Measurements from ENCODE around the gene MACROD2. TPM values are rescaled to one million over a fixed set of nuclear protein-coding genes. Genes with fewer than 3 reads are reported as not detected.

MACROD2 gene
- total RNA-seq, 1 donor from 2014 or later = 2.4 TPM

DNA sequence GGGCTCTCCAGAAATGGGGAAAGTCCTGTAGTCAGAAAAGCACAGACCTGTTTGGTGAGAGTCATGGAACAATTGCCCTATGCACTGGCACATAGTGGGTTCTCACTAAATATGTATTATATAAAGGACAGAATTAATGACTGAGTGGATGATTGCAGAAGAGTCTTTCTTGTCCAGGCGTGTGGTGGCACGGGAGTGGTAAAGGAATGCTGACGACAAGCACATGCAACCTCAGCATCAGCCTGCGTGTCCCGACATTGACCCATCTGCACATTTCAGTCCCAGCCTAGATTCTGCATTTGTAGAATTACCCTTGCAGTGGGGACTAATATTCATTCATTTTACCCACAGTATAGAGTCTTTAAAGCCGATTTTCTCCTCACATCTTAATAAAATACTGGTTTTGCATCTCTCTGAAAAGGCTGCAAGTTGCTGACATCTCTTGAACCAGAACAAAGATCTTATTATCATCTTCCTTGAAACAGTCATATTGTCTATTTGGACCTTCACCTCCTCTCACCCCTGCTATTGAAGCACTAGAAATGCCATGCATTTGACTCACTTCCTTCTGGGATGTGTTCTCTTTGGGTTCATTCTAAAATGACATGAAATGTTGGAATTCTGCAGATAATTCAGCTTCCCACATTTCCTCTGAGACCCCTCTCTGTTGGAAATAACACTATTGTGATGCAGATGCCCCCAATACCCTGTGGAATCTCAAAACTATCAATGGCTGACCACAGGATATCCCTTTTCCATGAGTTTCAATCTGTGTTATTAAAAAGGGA is 1225.7 kb downstream of the MACROD2 start:
- no peaks in the 10 kb centered on the region for H3K27me3 ChIP-seq (ENCODE audit: insufficient read depth, low read length)
- no peak overlapping the region for H3K4me3 ChIP-seq (ENCODE audit: insufficient read depth, low read depth, low read length)
- peak overlapping the region; percentile 42 for H3K4me2 ChIP-seq (ENCODE audit: low read length)
- peaks cover 19% of the 10 kb centered on the region for H3K4me1 Mint-ChIP-seq (ENCODE audit: low read depth, unreplicated experiment)
- H4K20me1 ChIP-seq (ENCODE audit: insufficient read depth, low read length) = no peaks in the 10 kb centered on the region
- DNase-seq (ENCODE audit: low read depth) = peak; percentile 22
- no peak overlapping the region for H3K27ac Mint-ChIP-seq (ENCODE audit: unreplicated experiment)
- H2AFZ ChIP-seq (ENCODE audit: low read depth, low read length) = no peak overlapping the region
- no peak overlapping the region for H3K27ac ChIP-seq (ENCODE audit: low read depth, low read length)
- H3K27me3 Mint-ChIP-seq (ENCODE audit: low read depth, unreplicated experiment) = no peaks in the 10 kb centered on the region
- peak; percentile 97 for FAIRE-seq
- peaks cover 10% of the 10 kb centered on the region for H3K4me1 ChIP-seq (ENCODE audit: insufficient read depth, low read length)
- H3K36me3 ChIP-seq (ENCODE audit: insufficient read depth, low read length) = no peaks in the 10 kb centered on the region
- H3K79me2 ChIP-seq (ENCODE audit: insufficient read depth, low read length) = no peaks in the 10 kb centered on the region
- H3K9me3 Mint-ChIP-seq (ENCODE audit: unreplicated experiment) = no peaks in the 10 kb centered on the region
- H3K4me3 Mint-ChIP-seq (ENCODE audit: unreplicated experiment) = no peak overlapping the region
- no peak overlapping the region for H3K9ac ChIP-seq (ENCODE audit: low read length)
- no peaks in the 10 kb centered on the region for H3K36me3 Mint-ChIP-seq (ENCODE audit: low read depth, unreplicated experiment)
- TF ChIP-seq, protein P1, sequence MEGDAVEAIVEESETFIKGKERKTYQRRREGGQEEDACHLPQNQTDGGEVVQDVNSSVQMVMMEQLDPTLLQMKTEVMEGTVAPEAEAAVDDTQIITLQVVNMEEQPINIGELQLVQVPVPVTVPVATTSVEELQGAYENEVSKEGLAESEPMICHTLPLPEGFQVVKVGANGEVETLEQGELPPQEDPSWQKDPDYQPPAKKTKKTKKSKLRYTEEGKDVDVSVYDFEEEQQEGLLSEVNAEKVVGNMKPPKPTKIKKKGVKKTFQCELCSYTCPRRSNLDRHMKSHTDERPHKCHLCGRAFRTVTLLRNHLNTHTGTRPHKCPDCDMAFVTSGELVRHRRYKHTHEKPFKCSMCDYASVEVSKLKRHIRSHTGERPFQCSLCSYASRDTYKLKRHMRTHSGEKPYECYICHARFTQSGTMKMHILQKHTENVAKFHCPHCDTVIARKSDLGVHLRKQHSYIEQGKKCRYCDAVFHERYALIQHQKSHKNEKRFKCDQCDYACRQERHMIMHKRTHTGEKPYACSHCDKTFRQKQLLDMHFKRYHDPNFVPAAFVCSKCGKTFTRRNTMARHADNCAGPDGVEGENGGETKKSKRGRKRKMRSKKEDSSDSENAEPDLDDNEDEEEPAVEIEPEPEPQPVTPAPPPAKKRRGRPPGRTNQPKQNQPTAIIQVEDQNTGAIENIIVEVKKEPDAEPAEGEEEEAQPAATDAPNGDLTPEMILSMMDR (IDR thresholded peaks at IDR 0.05; ENCODE audit: insufficient read depth, low read depth, low read length) = no peak
- no peak for TF ChIP-seq EZH2 (IDR thresholded peaks at IDR 0.05; ENCODE audit: insufficient read depth, low read length)
- no peaks in the 10 kb centered on the region for H3K9me3 ChIP-seq (ENCODE audit: insufficient read depth, low read depth, low read length)

DNA sequence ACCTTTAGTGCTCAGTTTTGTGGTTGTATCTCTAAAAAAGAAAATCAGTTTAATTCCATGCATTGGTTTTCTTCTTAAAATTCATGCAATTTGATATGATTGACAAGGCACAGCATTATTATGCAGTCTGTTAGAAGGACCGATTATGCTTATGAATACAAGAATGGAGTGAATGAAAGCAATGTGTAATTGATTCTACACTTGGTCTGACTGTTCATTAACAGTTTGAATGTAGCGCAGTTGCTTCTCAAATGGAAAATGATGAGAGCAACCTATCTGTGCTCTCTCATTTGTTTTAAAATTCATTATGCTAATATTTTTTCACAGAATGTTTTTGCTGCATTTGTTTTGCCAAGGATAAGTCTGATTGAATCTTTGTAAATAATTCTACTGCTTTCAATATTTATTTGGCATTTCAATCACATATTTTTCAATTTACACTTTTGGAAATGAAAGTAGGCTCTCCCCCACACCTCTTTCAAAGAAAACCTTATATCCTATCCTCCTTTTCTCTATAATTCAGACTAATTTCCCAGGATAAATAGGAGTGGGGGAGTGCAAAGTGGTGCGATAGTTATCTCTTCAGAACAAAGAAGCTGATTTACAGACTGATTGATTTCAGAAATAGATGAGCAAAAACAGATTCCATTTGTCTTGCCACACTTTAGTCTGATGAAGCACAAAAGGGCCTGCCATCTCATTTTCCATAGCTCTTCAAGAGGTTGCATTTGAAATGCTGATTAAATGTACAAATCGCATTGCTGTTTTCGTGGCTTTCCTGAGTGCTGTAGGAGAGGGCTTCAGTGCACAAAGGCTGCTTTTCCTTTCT is 1227.4 kb downstream of the MACROD2 start:
- H3K4me1 Mint-ChIP-seq (ENCODE audit: low read depth, unreplicated experiment) = peaks cover 19% of the 10 kb centered on the region
- H3K36me3 Mint-ChIP-seq (ENCODE audit: low read depth, unreplicated experiment) = no peaks in the 10 kb centered on the region
- H3K27me3 ChIP-seq (ENCODE audit: insufficient read depth, low read length) = no peaks in the 10 kb centered on the region

More for the DNA sequence above, 1227.4 kb downstream of the MACROD2 start:
- TF ChIP-seq, protein P1 (IDR thresholded peaks at IDR 0.05; ENCODE audit: insufficient read depth, low read depth, low read length) = no peak
- no peak for TF ChIP-seq EZH2 (IDR thresholded peaks at IDR 0.05; ENCODE audit: insufficient read depth, low read length)
- Histone ChIP-seq H4K20me1 (ENCODE audit: insufficient read depth, low read length) (no peaks in the 10 kb centered on the region), H3K9me3 (ENCODE audit: insufficient read depth, low read depth, low read length) (no peaks in the 10 kb centered on the region), H3K9ac (ENCODE audit: low read length) (no peak overlapping the region), H3K27ac (ENCODE audit: low read depth, low read length) (no peak overlapping the region), H3K4me2 (ENCODE audit: low read length) (no peak overlapping the region), H3K4me3 (ENCODE audit: insufficient read depth, low read depth, low read length) (no peak overlapping the region), H3K4me1 (ENCODE audit: insufficient read depth, low read length) (peaks cover 10% of the 10 kb centered on the region), H3K79me2 (ENCODE audit: insufficient read depth, low read length) (no peaks in the 10 kb centered on the region), H3K36me3 (ENCODE audit: insufficient read depth, low read length) (no peaks in the 10 kb centered on the region), H2AFZ (ENCODE audit: low read depth, low read length) (peak overlapping the region; percentile 31)
- FAIRE-seq = no peak
- Mint-ChIP-seq H3K9me3 (ENCODE audit: unreplicated experiment) (no peaks in the 10 kb centered on the region), H3K27ac (ENCODE audit: unreplicated experiment) (no peak overlapping the region), H3K27me3 (ENCODE audit: low read depth, unreplicated experiment) (no peaks in the 10 kb centered on the region), H3K4me3 (ENCODE audit: unreplicated experiment) (no peak overlapping the region)
- no peak for DNase-seq (ENCODE audit: low read depth)
